Cardiac ventricle fibroblast (primary cell): Measurements from ENCODE around the gene SLC25A41. TPM values are rescaled to one million over a fixed set of nuclear protein-coding genes. Genes with fewer than 3 reads are reported as not detected.

ENCODE experiments used
- total RNA-seq: library from RNA; depleted of rRNA; stranded (reverse); fragments of >200 nt; gene quantifications from 2 replicates; pipeline ENCODE4 v1.2.3, GENCODE V29; 2015

The SLC25A41 gene
- total RNA-seq = not detected in 2 replicates

GRCh38 chr19:6433663-6434062, at the start of gene SLC25A41:
TSS of gene SLC25A41 (minus strand) at chr19:6433763. CDS start at chr19:6433693, 70 bp downstream.

GRCh38 chr19:6481541-6482342, 48.2 kb upstream of the SLC25A41 start, which contains the start of gene DENND1C:
TSS of gene DENND1C (minus strand) at chr19:6481787. CDS start at chr19:6481695, 92 bp downstream.

GRCh38 chr19:6464070-6464873, 30.7 kb upstream of the SLC25A41 start, which contains the start of gene CRB3:
TSS of gene CRB3 (plus strand) at chr19:6464271. CDS start at chr19:6464702, 431 bp downstream.

GRCh38 chr19:6459262-6460098, 25.9 kb upstream of the SLC25A41 start, which contains the start of gene SLC25A23:
TSS of gene SLC25A23 (minus strand) at chr19:6459792. CDS start at chr19:6459628, 164 bp downstream.

GRCh38 chr19:6424195-6424938, 9.2 kb downstream of the SLC25A41 start, which contains the start of gene KHSRP:
TSS of gene KHSRP (minus strand) at chr19:6424811. CDS start at chr19:6424701, 110 bp downstream.

GRCh38 chr19:6393074-6393982, 40.2 kb downstream of the SLC25A41 start, which contains the start of gene GTF2F1:
TSS of gene GTF2F1 (minus strand) at chr19:6393164. CDS start at chr19:6392995, 169 bp downstream.

Other genes starting within 250 kb of the SLC25A41 start
- gene MLLT1, start 153.8 kb downstream of the SLC25A41 start, total RNA-seq = 26.5 and 26.7 TPM in 2 replicates
- gene ACER1, start 100.2 kb downstream of the SLC25A41 start, total RNA-seq = not detected in 2 replicates
- 60.2 and 69.9 TPM in 2 replicates for gene CLPP, start 72.2 kb downstream of the SLC25A41 start, total RNA-seq
- gene ALKBH7, start 61.0 kb downstream of the SLC25A41 start, total RNA-seq = 54.0 and 61.2 TPM in 2 replicates
- 0.87 and 2.4 TPM in 2 replicates for gene PSPN, start 57.8 kb downstream of the SLC25A41 start, total RNA-seq
- gene GTF2F1, start 40.6 kb downstream of the SLC25A41 start, total RNA-seq = 50.8 and 57.8 TPM in 2 replicates
- gene KHSRP, start 9.0 kb downstream of the SLC25A41 start, total RNA-seq = 149 and 168 TPM in 2 replicates
- gene SLC25A23, start 26.0 kb upstream of the SLC25A41 start, total RNA-seq = 28.9 and 48.6 TPM in 2 replicates
- not detected in 2 replicates for gene CRB3, start 30.5 kb upstream of the SLC25A41 start, total RNA-seq
- not detected in 2 replicates for gene DENND1C, start 48.0 kb upstream of the SLC25A41 start, total RNA-seq
- not detected in 2 replicates for gene TUBB4A, start 68.5 kb upstream of the SLC25A41 start, total RNA-seq
- gene TNFSF9, start 97.3 kb upstream of the SLC25A41 start, total RNA-seq = 0.20 and 1.1 TPM in 2 replicates
- gene CD70, start 157.4 kb upstream of the SLC25A41 start, total RNA-seq = not detected in 2 replicates
- gene TNFSF14, start 236.4 kb upstream of the SLC25A41 start, total RNA-seq = 0.12 TPM in 1 of 2 replicates, not detected in the other